ENCODE results near the gene CARD9.
A peak's percentile ranks its signal among the peaks of the same experiment; 100 is the strongest.
"Not testable (repeated sequence)": the region's sequence is repeated elsewhere in the genome, so short reads cannot be mapped to it uniquely, and the experiment has no call there.

CARD9 gene

DNA sequence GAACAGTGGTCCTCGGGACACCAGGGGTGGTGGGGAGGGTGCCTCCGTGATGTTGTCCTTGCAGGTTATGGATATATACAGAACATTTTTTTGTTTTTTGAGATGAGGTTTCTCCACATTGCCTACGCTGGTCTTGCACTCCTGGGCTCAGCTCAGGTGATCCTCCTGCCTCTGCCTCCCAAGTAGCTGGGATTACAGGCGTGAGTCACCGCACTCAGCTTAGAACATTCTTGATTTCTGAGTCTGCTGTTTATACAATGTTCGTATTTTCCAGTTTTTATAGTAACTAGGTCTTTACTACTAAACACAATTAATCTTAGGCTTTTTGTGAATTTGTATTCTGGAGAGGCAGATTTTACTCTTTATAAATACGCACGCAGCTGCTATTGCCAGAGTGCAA is 43.0 kb upstream of the CARD9 start:
- no peak for DNase-seq (ENCODE audit: low read depth)
- H3K4me3 ChIP-seq (ENCODE audit: low read depth, low read length) = no peak overlapping the region
- TF ChIP-seq, protein P1, sequence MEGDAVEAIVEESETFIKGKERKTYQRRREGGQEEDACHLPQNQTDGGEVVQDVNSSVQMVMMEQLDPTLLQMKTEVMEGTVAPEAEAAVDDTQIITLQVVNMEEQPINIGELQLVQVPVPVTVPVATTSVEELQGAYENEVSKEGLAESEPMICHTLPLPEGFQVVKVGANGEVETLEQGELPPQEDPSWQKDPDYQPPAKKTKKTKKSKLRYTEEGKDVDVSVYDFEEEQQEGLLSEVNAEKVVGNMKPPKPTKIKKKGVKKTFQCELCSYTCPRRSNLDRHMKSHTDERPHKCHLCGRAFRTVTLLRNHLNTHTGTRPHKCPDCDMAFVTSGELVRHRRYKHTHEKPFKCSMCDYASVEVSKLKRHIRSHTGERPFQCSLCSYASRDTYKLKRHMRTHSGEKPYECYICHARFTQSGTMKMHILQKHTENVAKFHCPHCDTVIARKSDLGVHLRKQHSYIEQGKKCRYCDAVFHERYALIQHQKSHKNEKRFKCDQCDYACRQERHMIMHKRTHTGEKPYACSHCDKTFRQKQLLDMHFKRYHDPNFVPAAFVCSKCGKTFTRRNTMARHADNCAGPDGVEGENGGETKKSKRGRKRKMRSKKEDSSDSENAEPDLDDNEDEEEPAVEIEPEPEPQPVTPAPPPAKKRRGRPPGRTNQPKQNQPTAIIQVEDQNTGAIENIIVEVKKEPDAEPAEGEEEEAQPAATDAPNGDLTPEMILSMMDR (IDR thresholded peaks at IDR 0.05; ENCODE audit: insufficient read depth, low read depth, low read length, missing control alignments) = no peak

DNA sequence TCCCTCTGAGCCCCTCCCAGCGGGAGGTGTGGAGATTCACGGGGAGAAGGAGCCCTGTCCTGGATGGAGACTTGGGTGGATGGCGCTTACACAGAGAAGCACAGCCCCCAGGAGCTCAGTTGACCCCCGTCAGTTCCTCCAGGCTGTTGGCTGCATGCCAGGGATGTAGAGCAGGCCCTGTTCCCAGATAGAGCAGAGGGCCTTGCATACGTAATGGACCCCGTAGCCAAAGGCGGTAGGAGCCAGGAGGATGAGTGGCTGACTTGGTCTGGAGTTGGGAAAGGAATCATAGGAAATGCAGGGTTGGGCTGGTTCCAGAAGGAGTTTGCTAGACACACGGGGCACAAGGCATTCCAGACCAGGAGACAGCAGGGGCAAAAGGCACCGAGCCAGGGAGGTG is 39.5 kb upstream of the CARD9 start:
- DNase-seq (ENCODE audit: low read depth) = no peak
- TF ChIP-seq, protein P1 (IDR thresholded peaks at IDR 0.05; ENCODE audit: insufficient read depth, low read depth, low read length, missing control alignments) = no peak
- no peak overlapping the region for H3K4me3 ChIP-seq (ENCODE audit: low read depth, low read length)

DNA sequence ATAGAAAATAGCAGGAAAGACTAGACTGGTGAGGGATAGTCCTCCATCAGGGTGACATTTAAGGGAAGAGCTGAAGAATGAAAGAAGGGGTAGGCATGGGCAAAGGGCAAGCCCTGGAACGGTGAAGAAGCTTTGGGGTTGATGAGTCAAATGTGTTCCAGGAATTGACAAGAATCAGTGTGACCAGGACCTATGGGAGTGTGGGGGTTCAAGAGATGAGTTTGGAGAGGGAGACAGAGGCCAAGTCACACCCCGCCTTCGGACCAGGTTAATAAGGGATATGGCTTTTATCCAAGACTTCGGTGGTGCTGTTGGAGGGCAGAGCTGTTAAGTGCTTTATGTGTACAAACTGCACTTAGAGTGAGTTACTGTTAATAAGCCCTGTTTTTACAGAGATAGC is 37.9 kb upstream of the CARD9 start:
- peak overlapping the region; percentile 72 for H3K4me3 ChIP-seq (ENCODE audit: low read depth, low read length)
- TF ChIP-seq, protein P1 (IDR thresholded peaks at IDR 0.05; ENCODE audit: insufficient read depth, low read depth, low read length, missing control alignments) = no peak
- DNase-seq (ENCODE audit: low read depth) = no peak

DNA sequence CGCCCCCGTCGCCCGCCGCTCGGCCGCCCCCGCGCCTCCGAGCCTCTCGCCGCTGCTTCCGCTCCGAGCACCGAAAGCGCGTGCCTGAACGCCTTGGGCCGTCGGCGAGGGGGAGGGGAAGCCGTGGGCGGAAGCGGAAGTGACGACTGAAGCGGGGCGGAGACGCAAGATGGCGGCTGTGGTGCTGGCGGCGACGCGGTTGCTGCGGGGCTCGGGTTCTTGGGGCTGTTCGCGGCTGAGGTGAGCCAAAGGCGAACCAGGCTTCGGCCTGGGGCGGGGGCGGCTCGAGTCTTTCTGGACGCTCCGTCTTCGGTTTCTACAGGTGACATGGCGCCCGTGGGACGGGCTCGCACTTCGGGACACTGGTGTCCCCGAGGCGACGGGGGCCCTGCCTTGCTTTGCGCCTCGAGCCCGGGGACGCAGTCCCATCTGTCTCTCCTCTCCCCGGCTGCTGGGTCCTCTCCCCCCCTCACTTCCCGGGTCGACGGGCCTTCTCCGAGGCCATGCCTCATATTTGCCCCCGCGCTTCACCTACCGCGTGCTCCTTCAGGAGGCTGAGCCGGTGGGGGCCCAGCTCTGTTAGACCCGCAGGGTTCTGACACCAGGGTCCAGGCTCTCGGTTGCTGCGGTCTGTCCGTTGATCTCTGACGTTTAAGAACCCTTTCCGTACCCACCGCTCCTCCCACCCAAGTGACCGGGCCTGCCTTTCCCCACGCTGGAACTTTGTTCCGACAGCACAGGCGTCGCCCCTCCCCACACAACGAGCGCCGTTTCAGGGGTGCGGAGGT is 37.2 kb upstream of the CARD9 start, which contains the start of the genes ENTR1 and PMPCA:
Gene ENTR1, minus strand, starts transcription at position 115 of the 788 bp plus-strand sequence. CDS start 217 bp downstream, outside the sequence.
Gene PMPCA, plus strand, starts transcription at position 159 of the 788 bp plus-strand sequence. Its CDS starts 11 bp downstream, at position 170.
- H3K4me3 ChIP-seq (ENCODE audit: low read depth, low read length) = peak within 1 kb of the TSS; percentile 78
- TF ChIP-seq, protein P1 (IDR thresholded peaks at IDR 0.05; ENCODE audit: insufficient read depth, low read depth, low read length, missing control alignments) = no peak
- peak; percentile 94 for DNase-seq (ENCODE audit: low read depth)

DNA sequence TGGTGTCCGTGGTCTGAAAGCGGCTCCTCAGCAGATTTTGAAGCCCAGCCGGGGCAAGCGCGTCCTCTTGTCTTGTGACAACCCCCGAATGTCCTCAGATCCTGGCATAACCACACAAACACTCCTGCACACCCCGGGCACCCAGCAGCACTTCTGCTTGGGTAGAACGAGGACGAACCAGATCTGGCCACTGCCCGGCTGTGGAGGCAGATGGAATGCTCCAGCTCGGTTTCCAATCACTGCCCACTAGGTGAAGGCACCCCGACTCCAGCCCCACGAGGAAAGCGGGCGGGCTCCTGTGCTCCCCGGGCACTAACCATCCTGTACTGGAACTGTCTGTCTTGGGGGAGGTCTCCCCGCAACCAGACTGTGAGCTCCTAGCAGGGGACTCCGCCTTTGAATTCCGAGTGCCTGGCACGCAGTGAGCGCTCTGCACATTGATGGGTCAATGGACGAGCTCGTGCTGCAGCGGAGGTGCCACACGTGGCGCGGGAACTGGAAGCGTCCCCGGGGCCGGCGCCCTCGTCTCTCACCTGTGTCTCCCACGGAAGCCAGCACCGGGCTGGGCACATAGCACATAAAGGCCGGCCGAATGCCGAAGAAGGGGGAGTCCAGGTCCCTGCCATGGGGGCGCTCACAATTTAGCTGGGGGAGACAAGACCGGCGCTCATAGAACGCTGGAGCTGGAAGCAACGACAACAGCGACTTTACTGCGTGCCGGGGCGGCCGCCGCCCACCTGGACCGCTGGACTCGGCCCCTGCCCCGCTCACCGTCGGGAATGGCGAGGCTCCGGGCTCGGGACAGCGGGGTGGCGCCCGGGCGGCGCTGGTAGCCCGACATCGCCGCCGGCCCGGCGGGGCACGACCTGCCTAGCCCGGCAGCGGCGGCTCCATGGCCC is 36.3 kb upstream of the CARD9 start:
- DNase-seq (ENCODE audit: low read depth) = peak; percentile 56
- TF ChIP-seq, protein P1 (IDR thresholded peaks at IDR 0.05; ENCODE audit: insufficient read depth, low read depth, low read length, missing control alignments) = no peak
- H3K4me3 ChIP-seq (ENCODE audit: low read depth, low read length) = peak overlapping the region; percentile 78

DNA sequence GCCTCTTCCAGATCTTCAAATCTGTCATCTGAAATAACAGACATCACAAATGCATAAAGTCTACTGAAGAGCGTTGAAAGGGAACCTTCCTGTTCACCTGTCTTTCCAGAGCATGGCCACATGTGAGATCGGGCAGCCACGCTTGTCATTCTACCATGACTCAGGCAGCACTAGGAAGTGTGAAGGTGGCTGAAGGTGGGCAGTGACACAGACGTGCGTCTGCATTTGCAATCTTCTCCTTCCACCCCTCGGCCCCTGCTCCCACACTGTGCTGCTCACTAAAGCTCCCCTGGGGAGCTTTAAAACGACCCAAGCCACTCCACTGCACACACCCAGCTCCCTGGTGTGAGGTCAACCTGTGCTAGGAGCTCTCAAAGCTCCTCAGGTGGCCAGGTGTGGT is 34.4 kb upstream of the CARD9 start:
- TF ChIP-seq, protein P1 (IDR thresholded peaks at IDR 0.05; ENCODE audit: insufficient read depth, low read depth, low read length, missing control alignments) = no peak
- no peak overlapping the region for H3K4me3 ChIP-seq (ENCODE audit: low read depth, low read length)
- DNase-seq (ENCODE audit: low read depth) = no peak

DNA sequence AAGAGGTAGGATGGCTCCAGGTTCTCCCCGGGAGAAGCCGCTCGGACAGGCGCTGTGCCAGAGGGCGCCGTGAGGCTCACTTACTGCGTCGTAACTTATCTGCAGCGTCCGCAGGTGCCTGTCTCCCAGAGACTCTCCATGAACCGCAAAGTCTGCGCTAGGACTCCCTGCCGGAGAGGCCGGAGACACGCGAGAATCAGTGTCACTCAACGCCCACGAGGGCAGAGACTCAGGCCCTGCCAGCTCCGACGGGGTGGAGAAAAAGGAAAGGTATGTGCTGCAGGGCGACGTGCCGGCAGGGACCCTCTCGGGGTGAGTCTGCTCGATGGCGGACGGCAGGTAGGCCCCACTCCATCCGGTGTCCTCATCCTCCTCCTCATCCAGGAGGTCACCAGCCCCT is 33.6 kb upstream of the CARD9 start:
- DNase-seq (ENCODE audit: low read depth); H3K4me3 ChIP-seq (ENCODE audit: low read depth, low read length): not testable (repeated sequence)

DNA sequence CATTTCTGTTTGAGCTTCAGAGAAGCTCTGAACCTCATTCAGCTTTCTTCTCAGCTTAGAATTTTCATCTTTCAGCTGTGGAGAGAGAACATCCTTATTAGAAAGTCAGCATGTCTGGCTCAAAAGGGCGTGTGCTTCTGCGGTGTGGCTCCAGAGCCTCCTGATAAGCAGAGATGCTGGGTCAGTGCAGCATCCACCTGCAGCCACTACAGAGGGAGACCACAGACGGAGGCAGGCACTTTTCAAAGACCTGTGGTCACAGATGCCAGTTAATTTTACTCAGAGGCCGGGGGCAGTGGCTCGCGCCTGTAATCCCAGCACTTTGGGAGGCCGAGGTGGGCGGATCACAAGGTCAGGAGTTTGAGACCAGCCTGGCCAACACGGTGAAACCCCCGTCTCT is 32.4 kb upstream of the CARD9 start:
- DNase-seq (ENCODE audit: low read depth); H3K4me3 ChIP-seq (ENCODE audit: low read depth, low read length): not testable (repeated sequence)

Measured in GM12865 (cell line).